Fibroblast of lung (primary cell): ENCODE results near the gene GYPC. TPM values are rescaled to one million over a fixed set of nuclear protein-coding genes. Genes with fewer than 3 reads are reported as not detected.

Experiments
- DNase-seq, 2 donors: peaks; one replicate each; pipeline versions ENCODE4 v3.0.0 to v3.0.0-alpha.2; 2010; ENCODE audit warnings: low read depth in 2 of 2
- H2AFZ ChIP-seq: 2 replicates; pipeline ENCODE4 v1.5.1; 2012; ENCODE audit warnings: low read length, control low read depth, inconsistent platforms
- H3K27ac ChIP-seq: 2 replicates; pipeline ENCODE4 v1.5.1; 2011; ENCODE audit warnings: low read length, control low read depth; ENCODE audit not compliant: insufficient read depth
- H3K27me3 ChIP-seq: 2 replicates; pipeline ENCODE4 v1.5.1; 2011; ENCODE audit warnings: mild to moderate bottlenecking, low read length; ENCODE audit not compliant: control insufficient read depth, insufficient read depth
- H3K36me3 ChIP-seq: 2 replicates; pipeline ENCODE4 v1.5.1; 2011; ENCODE audit warnings: low read length; ENCODE audit not compliant: control insufficient read depth, insufficient read depth
- H3K4me1 ChIP-seq: 2 replicates; pipeline ENCODE4 v1.5.1; 2011; ENCODE audit warnings: low read length; ENCODE audit not compliant: control insufficient read depth, insufficient read depth; ENCODE audit errors: extremely low read depth
- H3K4me2 ChIP-seq: 2 replicates; pipeline ENCODE4 v1.5.1; 2011; ENCODE audit warnings: low read length, control low read depth; ENCODE audit not compliant: insufficient read depth; ENCODE audit errors: extremely low read depth
- H3K4me3 ChIP-seq, 4 experiments: fragments of 200-600 bp in 1 of 4; sonication (generic) in 1 of 4; replicated peaks in 1 of 4; 2 replicates each; pipeline ENCODE4 v1.5.1; 2011 to 2016; ENCODE audit warnings: low read length in 4 of 4, low read depth in 3 of 4, mild to moderate bottlenecking in 3 of 4, control low read depth in 2 of 4, inconsistent platforms in 1 of 4, mixed read lengths in 1 of 4; ENCODE audit not compliant: insufficient read depth in 1 of 4; ENCODE audit errors: control extremely low read depth in 1 of 4
- H3K79me2 ChIP-seq: 2 replicates; pipeline ENCODE4 v1.5.1; 2012; ENCODE audit warnings: mild to moderate bottlenecking, low read length, inconsistent platforms; ENCODE audit not compliant: control insufficient read depth, insufficient read depth
- H3K9ac ChIP-seq: 2 replicates; pipeline ENCODE4 v1.5.1; 2011; ENCODE audit warnings: mild to moderate bottlenecking, low read length, control low read depth; ENCODE audit not compliant: insufficient read depth
- H3K9me3 ChIP-seq: 2 replicates; pipeline ENCODE4 v1.5.1; 2012; ENCODE audit warnings: low read depth, low read length; ENCODE audit not compliant: control insufficient read depth, insufficient read depth
- H4K20me1 ChIP-seq: 2 replicates; pipeline ENCODE4 v1.5.1; 2011; ENCODE audit warnings: low read length; ENCODE audit not compliant: control insufficient read depth, insufficient read depth; ENCODE audit errors: extremely low read depth
- CTCF ChIP-seq, 2 donors: IDR thresholded peaks in 1 of 2; conservative IDR thresholded peaks in 1 of 2; 1 replicate in 1 of 2; 2 replicates in 1 of 2; pipeline ENCODE4 v1.5.1; 2011 to 2012; ENCODE audit warnings: low read length in 2 of 2, control low read depth in 1 of 2, inconsistent platforms in 1 of 2, low read depth in 1 of 2, mild to moderate bottlenecking in 1 of 2
- EZH2 ChIP-seq: IDR thresholded peaks from 2 replicates; pipeline ENCODE4 v1.5.1; 2012; ENCODE audit warnings: low read length, control low read depth, mild to moderate bottlenecking; ENCODE audit errors: missing control alignments
- polyA plus RNA-seq, 2 donors: library from polyadenylated mRNA; depleted of rRNA in 1 of 2; stranded (reverse) in 1 of 2; unstranded in 1 of 2; fragments of >200 nt; gene quantifications; 2 replicates each; pipeline ENCODE4 v1.2.1, GENCODE V29; 2011 to 2012; ENCODE audit warnings: missing spikeins in 1 of 2
- total RNA-seq: library from RNA; depleted of rRNA; stranded (reverse); fragments of >200 nt; gene quantifications from 2 replicates; pipeline ENCODE4 v1.2.1, GENCODE V29; 2014

GYPC gene
- total and polyA plus RNA-seq, 2 donors (not counting 1 experiment from before 2014, with no cell fraction given), result 135 to 167 TPM

- Histone ChIP-seq H4K20me1 (no peaks in the 10 kb centered on the region), H3K9me3 (no peaks in the 10 kb centered on the region)
These were observed 7.4 kb downstream of the GYPC start for GRCh38 chr2:126663184-126663963.

GRCh38 chr2:126664234-126664633, 8.3 kb downstream of the GYPC start:
- Histone ChIP-seq H3K9me3 (no peaks in the 10 kb centered on the region), H3K9ac (no peak overlapping the region), H3K4me2 (no peak overlapping the region), H3K36me3 (peaks cover 3% of the 10 kb centered on the region), H3K4me3 (no peak overlapping the region), H3K27ac (no peak overlapping the region), H3K79me2 (peaks cover 35% of the 10 kb centered on the region), H3K4me1 (peaks cover 3% of the 10 kb centered on the region), H4K20me1 (no peaks in the 10 kb centered on the region), H2AFZ (no peak overlapping the region), H3K27me3 (no peaks in the 10 kb centered on the region)
- TF ChIP-seq EZH2 (no peak), CTCF (conservative IDR thresholded peaks at IDR 0.05 in 1 of 2, IDR thresholded peaks at IDR 0.05 in 1 of 2; ENCODE audit: low read depth in 1 of 2, low read length in 2 of 2) (no peak)
- DNase-seq, result no peak

More at GRCh38 chr2:126663184-126663963, 7.4 kb downstream of the GYPC start:
- peaks cover 30% of the 10 kb centered on the region for H3K79me2 ChIP-seq
- H3K27ac ChIP-seq, result no peak overlapping the region
- no peak overlapping the region for H3K4me2 ChIP-seq
- DNase-seq, result no peak
- H3K9ac ChIP-seq, result no peak overlapping the region
- H3K4me1 ChIP-seq, result peaks cover 6% of the 10 kb centered on the region
- no peak overlapping the region for H2AFZ ChIP-seq
- no peaks in the 10 kb centered on the region for H3K27me3 ChIP-seq
- TF ChIP-seq CTCF (conservative IDR thresholded peaks at IDR 0.05 in 1 of 2, IDR thresholded peaks at IDR 0.05 in 1 of 2; ENCODE audit: low read depth in 1 of 2, low read length in 2 of 2) (no peak), EZH2 (no peak)
- no peaks in the 10 kb centered on the region for H3K36me3 ChIP-seq
- H3K4me3 ChIP-seq, result no peak overlapping the region

- Histone ChIP-seq H4K20me1 (no peaks in the 10 kb centered on the region), H3K4me2 (no peak overlapping the region), H2AFZ (no peak overlapping the region), H3K27ac (no peak overlapping the region), H3K4me1 (peaks cover 3% of the 10 kb centered on the region), H3K36me3 (peaks cover 3% of the 10 kb centered on the region), H3K79me2 (peaks cover 35% of the 10 kb centered on the region), H3K27me3 (no peaks in the 10 kb centered on the region), H3K9ac (no peak overlapping the region), H3K4me3 (no peak overlapping the region), H3K9me3 (no peaks in the 10 kb centered on the region)
- no peak for DNase-seq
- TF ChIP-seq CTCF (conservative IDR thresholded peaks at IDR 0.05 in 1 of 2, IDR thresholded peaks at IDR 0.05 in 1 of 2; ENCODE audit: low read depth in 1 of 2, low read length in 2 of 2), result no peak
- TF ChIP-seq EZH2, result no peak
These were observed 8.7 kb downstream of the GYPC start for GRCh38 chr2:126664639-126665038.
